Vagina (tissue), 2 donors: Measurements from ENCODE around the gene DDX17. TPM values are rescaled to one million over a fixed set of nuclear protein-coding genes. Genes with fewer than 3 reads are reported as not detected.

Experiments used
- DNase-seq, 2 donors: peaks; one replicate each; pipeline ENCODE4 v3.0.0-alpha.2; 2017; ENCODE audit errors: extremely low spot score in 2 of 2
- H3K27ac ChIP-seq: fragments of 200-600 bp; sonication (generic); one replicate; pipeline ENCODE4 v1.5.1; 2019
- H3K27me3 ChIP-seq: fragments of 200-600 bp; sonication (generic); one replicate; pipeline ENCODE4 v1.5.1; 2019
- H3K36me3 ChIP-seq, 2 donors: fragments of 200-600 bp; sonication (generic); one replicate each; pipeline ENCODE4 v1.5.1; 2017 to 2019
- H3K4me1 ChIP-seq: fragments of 200-600 bp; sonication (generic); one replicate; pipeline ENCODE4 v1.5.1; 2019
- H3K4me3 ChIP-seq, 2 donors: fragments of 200-600 bp; sonication (generic); 1 replicate in 1 of 2; 2 replicates in 1 of 2; pipeline ENCODE4 v1.5.1; 2016 to 2019
- H3K9me3 ChIP-seq: fragments of 200-600 bp; sonication (generic); one replicate; pipeline ENCODE4 v1.5.1; 2019
- POLR2A ChIP-seq, 2 donors: fragments of 450-650 bp; IDR thresholded peaks; one replicate each; pipeline ENCODE4 v1.6.1; 2017; ENCODE audit warnings: antibody characterized with exemption in 2 of 2, mild to moderate bottlenecking in 2 of 2, moderate library complexity in 2 of 2
- POLR2AphosphoS5 ChIP-seq, 2 donors: sonication (generic); formaldehyde crosslinking; IDR thresholded peaks; one replicate each; pipeline ENCODE4 v1.9.0; 2017; ENCODE audit warnings: antibody characterized with exemption in 2 of 2, mild to moderate bottlenecking in 2 of 2, low read depth in 1 of 2; ENCODE audit not compliant: insufficient read depth in 1 of 2
- intact Hi-C: fragments of 100-400 bp; cut with DNase I; formaldehyde crosslinking; loops from one replicate; pipeline ENCODE4 v1.15.1; 2023
- total RNA-seq: library from RNA; depleted of rRNA; stranded (reverse); fragments of >200 nt; gene quantifications from one replicate; pipeline ENCODE4 v1.2.3, GENCODE V29; 2016
- TF ChIP-seq, protein P1 (sequence below), 3 experiments: fragments of 450-650 bp in 2 of 3; fragments of 200-600 bp in 1 of 3; sonication (generic) in 1 of 3; IDR thresholded peaks; one replicate each; pipeline ENCODE4 v1.5.1; 2017 to 2019; ENCODE audit warnings: antibody characterized with exemption in 3 of 3, mild to moderate bottlenecking in 2 of 3, moderate library complexity in 2 of 3

The DDX17 gene
- total RNA-seq, 1 donor from 2014 or later, result 1,042 TPM

DNA sequence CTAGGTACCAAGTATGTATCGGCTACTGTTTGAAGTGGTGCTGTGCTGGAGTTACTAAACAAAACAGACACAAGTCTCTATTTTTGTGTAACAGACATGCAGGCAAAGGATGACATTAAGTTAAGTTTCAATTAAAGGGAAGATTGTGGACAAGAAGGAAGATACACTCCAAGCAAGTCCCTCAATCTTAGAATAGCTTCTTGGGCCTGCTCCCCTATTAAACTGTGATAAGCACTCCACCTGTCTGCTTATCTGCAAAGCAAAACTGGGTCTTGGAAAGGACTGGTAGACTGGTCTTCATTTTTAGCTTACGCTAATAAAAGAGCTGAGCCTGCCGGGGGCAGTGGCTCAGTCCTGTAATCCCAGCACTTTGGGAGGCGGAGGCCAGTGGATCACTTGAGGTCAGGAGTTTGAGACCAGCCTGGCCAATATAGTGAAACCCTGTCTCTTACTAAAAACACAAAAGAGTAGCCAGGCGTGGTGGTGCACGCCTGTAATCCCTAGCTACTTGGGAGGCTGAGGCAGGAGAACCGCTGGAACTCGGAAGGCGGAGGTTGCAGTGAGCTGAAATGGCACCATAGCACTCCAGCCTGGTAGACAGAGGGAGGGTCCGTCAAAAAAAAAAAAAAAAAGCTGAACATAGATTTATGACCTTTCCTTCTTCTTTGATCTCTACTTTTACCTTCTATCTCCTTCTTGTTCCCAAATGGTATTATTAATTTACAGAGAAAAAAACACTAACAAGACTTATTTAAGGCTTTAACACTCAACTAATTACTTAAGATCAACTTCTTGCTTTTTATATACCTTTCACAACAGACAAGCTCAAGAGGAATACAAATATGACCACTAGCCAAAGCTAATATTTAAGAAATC lies 4.1 kb downstream of the DDX17 start:
- Histone ChIP-seq H3K36me3 (peaks cover 4 to 42% of the 10 kb centered on the region in 2 donors), H3K9me3 (no peaks in the 10 kb centered on the region), H3K4me3 (no peak overlapping the region), H3K27ac (no peak overlapping the region), H3K4me1 (peaks cover 67% of the 10 kb centered on the region), H3K27me3 (no peaks in the 10 kb centered on the region)
- intact Hi-C loops, result no loop called here
- no peak for DNase-seq
- TF ChIP-seq, protein P1, sequence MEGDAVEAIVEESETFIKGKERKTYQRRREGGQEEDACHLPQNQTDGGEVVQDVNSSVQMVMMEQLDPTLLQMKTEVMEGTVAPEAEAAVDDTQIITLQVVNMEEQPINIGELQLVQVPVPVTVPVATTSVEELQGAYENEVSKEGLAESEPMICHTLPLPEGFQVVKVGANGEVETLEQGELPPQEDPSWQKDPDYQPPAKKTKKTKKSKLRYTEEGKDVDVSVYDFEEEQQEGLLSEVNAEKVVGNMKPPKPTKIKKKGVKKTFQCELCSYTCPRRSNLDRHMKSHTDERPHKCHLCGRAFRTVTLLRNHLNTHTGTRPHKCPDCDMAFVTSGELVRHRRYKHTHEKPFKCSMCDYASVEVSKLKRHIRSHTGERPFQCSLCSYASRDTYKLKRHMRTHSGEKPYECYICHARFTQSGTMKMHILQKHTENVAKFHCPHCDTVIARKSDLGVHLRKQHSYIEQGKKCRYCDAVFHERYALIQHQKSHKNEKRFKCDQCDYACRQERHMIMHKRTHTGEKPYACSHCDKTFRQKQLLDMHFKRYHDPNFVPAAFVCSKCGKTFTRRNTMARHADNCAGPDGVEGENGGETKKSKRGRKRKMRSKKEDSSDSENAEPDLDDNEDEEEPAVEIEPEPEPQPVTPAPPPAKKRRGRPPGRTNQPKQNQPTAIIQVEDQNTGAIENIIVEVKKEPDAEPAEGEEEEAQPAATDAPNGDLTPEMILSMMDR (IDR thresholded peaks at IDR 0.05), result no peak
- no peak for TF ChIP-seq POLR2AphosphoS5 (IDR thresholded peaks at IDR 0.05; ENCODE audit: insufficient read depth in 1 of 2, low read depth in 1 of 2)
- no peak for TF ChIP-seq POLR2A (IDR thresholded peaks at IDR 0.05)

DNA sequence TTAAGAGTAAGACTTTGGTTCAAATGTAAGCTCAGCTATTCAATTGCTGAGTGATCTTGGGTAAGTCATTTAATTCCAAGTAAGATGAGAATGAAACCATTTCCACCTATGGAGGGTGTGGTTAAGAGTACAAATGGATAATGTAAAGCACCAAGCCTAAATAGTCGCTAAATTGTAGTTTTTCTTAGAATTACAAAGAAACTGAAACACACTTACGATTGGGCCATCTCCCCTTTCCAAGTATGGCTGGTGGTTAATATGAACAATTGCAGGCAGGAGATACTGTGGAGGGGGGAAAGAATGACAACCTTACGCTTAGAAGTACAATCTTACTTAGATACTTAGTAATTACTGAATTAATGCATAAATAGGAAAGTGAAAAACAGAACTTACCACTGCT lies 8.2 kb downstream of the DDX17 start:
- intact Hi-C loops, result no loop called here
- TF ChIP-seq POLR2A (IDR thresholded peaks at IDR 0.05) (no peak), POLR2AphosphoS5 (IDR thresholded peaks at IDR 0.05; ENCODE audit: insufficient read depth in 1 of 2, low read depth in 1 of 2) (no peak)
- TF ChIP-seq, protein P1 (IDR thresholded peaks at IDR 0.05), result no peak
- no peaks in the 10 kb centered on the region for H3K9me3 ChIP-seq
- no peak overlapping the region for H3K4me3 ChIP-seq
- no peak overlapping the region for H3K27ac ChIP-seq
- H3K27me3 ChIP-seq, result no peaks in the 10 kb centered on the region
- peaks cover 10 to 84% of the 10 kb centered on the region in 2 donors for H3K36me3 ChIP-seq
- DNase-seq, result no peak
- H3K4me1 ChIP-seq, result peaks cover 48% of the 10 kb centered on the region

DNA sequence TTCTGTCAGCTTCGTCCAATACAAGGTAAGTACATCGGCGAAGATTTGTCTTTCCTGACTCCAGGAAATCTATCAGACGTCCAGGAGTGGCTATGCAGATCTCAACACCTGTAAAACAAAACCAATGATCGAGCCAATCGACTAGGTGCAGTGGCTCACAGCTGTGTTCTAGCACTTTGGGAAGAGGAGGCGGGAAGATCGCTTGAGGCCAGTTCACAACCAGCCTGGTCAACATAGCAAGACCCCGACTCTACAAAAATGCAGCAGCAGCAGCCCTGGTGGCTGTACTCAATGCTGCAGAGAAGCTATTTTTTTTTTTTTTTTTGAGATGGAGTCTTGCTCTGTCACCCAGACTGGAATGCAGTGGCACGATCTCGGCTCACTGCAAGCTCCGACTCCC lies 11.2 kb downstream of the DDX17 start:
- peaks cover 14 to 99% of the 10 kb centered on the region in 2 donors for H3K36me3 ChIP-seq
- no peak overlapping the region for H3K27ac ChIP-seq
- H3K9me3 ChIP-seq, result no peaks in the 10 kb centered on the region
- H3K4me3 ChIP-seq, result no peak overlapping the region
- TF ChIP-seq POLR2AphosphoS5 (IDR thresholded peaks at IDR 0.05; ENCODE audit: insufficient read depth in 1 of 2, low read depth in 1 of 2) (no peak), POLR2A (IDR thresholded peaks at IDR 0.05) (no peak)
- TF ChIP-seq, protein P1 (IDR thresholded peaks at IDR 0.05), result no peak
- peaks cover 29% of the 10 kb centered on the region for H3K4me1 ChIP-seq
- intact Hi-C loops, result no loop called here
- H3K27me3 ChIP-seq, result no peaks in the 10 kb centered on the region
- no peak for DNase-seq

DNA sequence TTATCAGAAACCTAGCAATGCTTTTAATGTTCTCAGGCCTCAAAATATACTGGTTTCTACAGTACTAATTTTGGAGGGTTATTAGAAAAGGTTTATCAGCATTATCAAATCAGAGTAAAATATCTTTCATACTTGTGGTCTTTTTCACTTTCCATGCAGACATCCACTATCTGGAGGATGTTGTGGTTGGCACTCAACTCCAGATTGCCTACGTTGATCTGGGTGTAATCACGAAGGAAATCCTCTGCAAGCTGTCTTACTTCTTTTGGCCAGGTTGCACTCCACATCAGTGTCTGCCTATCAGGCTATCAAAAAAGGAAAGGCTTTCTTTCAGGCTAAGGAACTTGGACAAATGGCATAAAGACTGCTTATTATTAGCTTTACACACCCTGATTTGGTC lies 11.6 kb downstream of the DDX17 start:
- no peak for DNase-seq
- peaks cover 14 to 99% of the 10 kb centered on the region in 2 donors for H3K36me3 ChIP-seq
- TF ChIP-seq, protein P1 (IDR thresholded peaks at IDR 0.05), result no peak
- no peak for TF ChIP-seq POLR2A (IDR thresholded peaks at IDR 0.05)
- TF ChIP-seq POLR2AphosphoS5 (IDR thresholded peaks at IDR 0.05; ENCODE audit: insufficient read depth in 1 of 2, low read depth in 1 of 2), result no peak
- H3K9me3 ChIP-seq, result no peaks in the 10 kb centered on the region
- H3K4me3 ChIP-seq, result no peak overlapping the region
- peaks cover 26% of the 10 kb centered on the region for H3K4me1 ChIP-seq
- H3K27me3 ChIP-seq, result no peaks in the 10 kb centered on the region
- no peak overlapping the region for H3K27ac ChIP-seq
- intact Hi-C loops, result no loop called here
